Measurements from ENCODE around the gene CD151. TPM values are rescaled to one million over a fixed set of nuclear protein-coding genes. Genes with fewer than 3 reads are reported as not detected.

Gene CD151
- polyA plus RNA-seq, 1 experiment: 559 TPM

DNA sequence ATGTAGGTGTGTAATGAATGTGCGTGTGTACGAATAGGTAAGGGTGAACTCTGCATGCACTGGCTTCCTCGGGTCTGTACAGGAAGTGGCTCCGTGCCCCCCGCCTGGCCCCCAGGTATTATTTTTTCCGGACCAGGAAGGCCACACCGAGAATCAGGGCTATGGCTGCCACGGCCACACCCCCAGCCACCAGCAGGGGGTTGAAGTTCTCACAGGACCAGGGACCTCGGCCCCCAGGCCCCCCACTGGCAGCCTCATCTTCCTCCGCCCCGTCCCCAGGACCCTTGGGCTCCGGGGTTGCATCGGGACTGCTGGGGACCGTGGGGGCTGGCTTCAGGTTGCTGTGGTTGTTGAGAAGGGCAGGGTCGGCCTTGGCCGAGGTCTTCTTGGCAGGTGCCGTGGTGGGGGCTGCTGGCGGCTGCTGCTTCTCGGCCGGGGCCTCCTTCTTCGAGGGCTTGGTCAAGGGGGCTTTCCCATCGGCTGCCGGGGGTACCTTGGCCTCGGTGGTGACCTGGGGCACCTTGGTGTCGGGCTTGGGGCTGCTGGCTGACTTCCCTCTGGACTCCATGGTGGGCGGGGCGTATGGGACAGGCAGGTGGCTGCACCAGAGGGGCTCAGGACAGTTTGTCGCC lies 44.6 kb upstream of the CD151 start:
- TF ChIP-seq, protein P1, sequence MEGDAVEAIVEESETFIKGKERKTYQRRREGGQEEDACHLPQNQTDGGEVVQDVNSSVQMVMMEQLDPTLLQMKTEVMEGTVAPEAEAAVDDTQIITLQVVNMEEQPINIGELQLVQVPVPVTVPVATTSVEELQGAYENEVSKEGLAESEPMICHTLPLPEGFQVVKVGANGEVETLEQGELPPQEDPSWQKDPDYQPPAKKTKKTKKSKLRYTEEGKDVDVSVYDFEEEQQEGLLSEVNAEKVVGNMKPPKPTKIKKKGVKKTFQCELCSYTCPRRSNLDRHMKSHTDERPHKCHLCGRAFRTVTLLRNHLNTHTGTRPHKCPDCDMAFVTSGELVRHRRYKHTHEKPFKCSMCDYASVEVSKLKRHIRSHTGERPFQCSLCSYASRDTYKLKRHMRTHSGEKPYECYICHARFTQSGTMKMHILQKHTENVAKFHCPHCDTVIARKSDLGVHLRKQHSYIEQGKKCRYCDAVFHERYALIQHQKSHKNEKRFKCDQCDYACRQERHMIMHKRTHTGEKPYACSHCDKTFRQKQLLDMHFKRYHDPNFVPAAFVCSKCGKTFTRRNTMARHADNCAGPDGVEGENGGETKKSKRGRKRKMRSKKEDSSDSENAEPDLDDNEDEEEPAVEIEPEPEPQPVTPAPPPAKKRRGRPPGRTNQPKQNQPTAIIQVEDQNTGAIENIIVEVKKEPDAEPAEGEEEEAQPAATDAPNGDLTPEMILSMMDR (IDR thresholded peaks at IDR 0.05; ENCODE audit: low read depth, low read length): no peak
- no peak overlapping the region for H3K4me3 ChIP-seq (ENCODE audit: low read depth, low read length)
- ChIA-PET POLR2A (no interaction called here), CTCF (no interaction called here)
- no peaks in the 10 kb centered on the region; the same call in 1 of the 2 replicates for H3K9me3 ChIP-seq (ENCODE audit: control insufficient read depth, insufficient read depth, low read length)
- H3K27me3 ChIP-seq (ENCODE audit: control insufficient read depth, insufficient read depth, low read length): no peaks in the 10 kb centered on the region
- no peak overlapping the region for H3K27ac ChIP-seq (ENCODE audit: low read depth, low read length)
- DNase-seq (ENCODE audit: low read depth, low spot score): no peak

DNA sequence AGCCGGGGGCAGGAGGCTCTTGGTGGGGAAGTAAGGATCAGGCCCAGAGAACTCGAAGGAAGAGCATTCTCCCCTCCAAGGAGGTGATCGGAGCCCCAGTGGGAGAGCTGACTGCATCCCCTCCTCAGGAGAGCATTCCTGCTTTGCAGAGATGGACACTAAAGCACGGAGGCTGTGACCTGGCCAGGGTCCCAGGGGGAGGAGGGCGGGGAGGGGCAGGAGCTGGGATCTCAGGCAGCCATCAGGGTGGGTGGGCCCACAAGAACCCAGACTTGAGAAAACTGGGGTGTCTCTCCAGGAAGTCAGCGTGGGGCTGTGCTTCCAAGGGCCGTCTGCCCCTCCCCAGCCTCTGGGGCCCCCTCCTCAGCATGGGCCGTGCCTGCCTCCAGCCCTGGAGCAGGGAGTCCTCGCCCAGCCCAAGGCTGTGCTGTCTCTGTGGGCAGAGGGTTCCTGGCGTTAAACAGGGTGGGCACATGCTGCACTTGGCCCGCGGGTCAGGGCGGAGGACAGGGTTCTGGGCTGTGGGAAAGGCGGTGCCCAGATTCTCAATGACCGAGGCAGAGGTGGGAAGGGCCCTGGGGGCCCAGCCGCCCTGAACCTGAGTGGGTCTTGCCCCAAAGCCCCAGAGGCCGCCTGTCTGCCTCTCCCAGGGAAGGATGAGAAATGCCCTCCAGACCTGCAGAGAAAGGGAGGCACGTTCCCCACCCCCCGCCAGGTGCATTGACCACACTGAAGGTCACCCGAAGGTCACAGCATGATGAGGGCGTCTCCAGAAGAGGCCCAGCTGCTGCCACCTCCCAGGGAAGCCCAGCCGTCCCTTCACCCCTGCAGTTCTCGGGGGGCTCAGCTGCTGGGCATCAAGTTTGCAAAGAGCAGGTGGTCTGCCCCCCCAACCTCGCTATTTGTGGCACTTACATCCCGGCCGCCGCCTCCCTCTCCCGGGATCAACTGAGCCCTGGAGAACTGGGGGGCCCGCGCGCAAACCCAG lies 43.5 kb upstream of the CD151 start:
- TF ChIP-seq, protein P1 (IDR thresholded peaks at IDR 0.05; ENCODE audit: low read depth, low read length): no peak
- POLR2A ChIA-PET: interaction anchor here (0.9 to 2.0 kb wide), 3 partner anchors 13 to 41 kb away, joined by 3 to 9 read pairs (median 3); partner anchors contain the start of genes GATD1 and RPLP2
- H3K27me3 ChIP-seq (ENCODE audit: control insufficient read depth, insufficient read depth, low read length): no peaks in the 10 kb centered on the region
- H3K4me3 ChIP-seq (ENCODE audit: low read depth, low read length): peak overlapping the region; percentile 57
- H3K9me3 ChIP-seq (ENCODE audit: control insufficient read depth, insufficient read depth, low read length): no peaks in the 10 kb centered on the region; the same call in 1 of the 2 replicates
- DNase-seq (ENCODE audit: low read depth, low spot score): no peak
- CTCF ChIA-PET: no interaction called here
- no peak overlapping the region for H3K27ac ChIP-seq (ENCODE audit: low read depth, low read length)

DNA sequence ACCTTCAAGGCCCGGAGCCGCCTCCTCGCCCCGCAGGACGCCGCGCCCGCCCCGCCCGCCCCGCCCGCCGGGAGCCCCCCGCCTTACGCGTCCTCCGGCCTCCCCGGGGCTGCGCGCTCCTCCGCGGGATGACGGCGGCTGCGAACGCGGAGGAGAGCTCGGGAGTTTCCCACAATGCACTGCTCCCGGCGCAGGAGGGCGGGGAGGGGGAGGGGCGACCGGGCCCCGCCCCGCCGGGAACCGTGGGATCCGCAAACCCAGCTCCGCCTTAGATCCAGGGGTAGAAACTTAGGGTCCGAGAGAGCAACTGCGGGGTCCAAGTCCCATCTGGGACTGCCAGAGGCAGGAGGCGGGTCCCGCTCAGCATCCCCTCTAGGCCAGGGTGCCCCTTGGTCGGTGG lies 42.8 kb upstream of the CD151 start, which contains the start of gene CEND1:
Gene CEND1 (minus strand): TSS at position 148 of the 400 bp plus-strand sequence. CDS start 1,514 bp downstream, outside the sequence.
- no peak for DNase-seq (ENCODE audit: low read depth, low spot score)
- H3K27ac ChIP-seq (ENCODE audit: low read depth, low read length): no peak within 1 kb of the TSS
- POLR2A ChIA-PET: interaction anchor here (0.9 to 2.0 kb wide), 3 partner anchors 14 to 40 kb away, joined by 3 to 9 read pairs (median 3); partner anchors contain the start of genes GATD1 and RPLP2
- H3K4me3 ChIP-seq (ENCODE audit: low read depth, low read length): peak within 1 kb of the TSS; percentile 57
- no peaks in the 10 kb centered on the region; the same call in 1 of the 2 replicates for H3K9me3 ChIP-seq (ENCODE audit: control insufficient read depth, insufficient read depth, low read length)
- H3K27me3 ChIP-seq (ENCODE audit: control insufficient read depth, insufficient read depth, low read length): no peaks in the 10 kb centered on the region
- TF ChIP-seq, protein P1 (IDR thresholded peaks at IDR 0.05; ENCODE audit: low read depth, low read length): no peak
- CTCF ChIA-PET: no interaction called here

DNA sequence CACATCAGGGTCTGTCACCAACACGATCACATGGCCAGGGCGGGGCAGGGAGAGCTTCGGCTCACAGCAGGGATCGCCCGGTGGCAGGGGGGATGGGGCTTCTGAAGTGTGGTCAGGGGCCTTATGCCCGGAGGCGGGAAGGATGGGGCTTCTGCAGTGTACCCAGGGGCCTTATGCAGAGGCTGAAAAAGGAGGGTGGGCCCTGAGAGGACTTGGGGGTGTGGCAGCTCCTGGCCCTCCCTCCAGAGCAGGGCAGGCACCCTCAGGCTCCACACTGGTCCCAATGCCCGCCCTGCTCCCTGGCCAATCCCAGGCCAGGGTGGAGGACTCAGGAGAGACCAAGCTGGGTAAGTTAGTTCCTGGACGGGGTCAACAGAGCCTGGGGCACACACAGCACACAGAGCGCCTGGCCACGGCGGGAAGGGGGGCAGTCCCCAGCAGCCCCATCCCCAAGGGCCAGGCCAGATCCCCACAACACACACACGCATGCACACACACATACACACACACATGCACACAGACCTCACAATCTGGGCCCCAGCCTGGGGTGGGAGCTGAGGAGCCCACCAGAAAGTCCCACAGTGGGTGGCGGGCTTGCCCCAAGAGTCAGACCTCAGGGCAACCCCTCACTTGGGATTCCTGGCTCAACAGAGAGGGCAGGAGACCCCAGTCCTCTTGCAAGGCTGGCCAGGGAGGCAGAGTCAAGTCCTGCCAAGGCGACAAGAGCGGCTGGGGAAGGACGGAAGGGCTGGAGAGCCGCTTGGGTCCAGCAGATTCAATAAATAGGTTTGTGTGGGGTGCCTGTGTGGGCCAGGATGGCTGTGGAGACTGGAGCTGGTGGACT lies 41.8 kb upstream of the CD151 start:
- H3K9me3 ChIP-seq (ENCODE audit: control insufficient read depth, insufficient read depth, low read length): no peaks in the 10 kb centered on the region; the same call in 1 of the 2 replicates
- H3K27ac ChIP-seq (ENCODE audit: low read depth, low read length): no peak overlapping the region
- TF ChIP-seq, protein P1 (IDR thresholded peaks at IDR 0.05; ENCODE audit: low read depth, low read length): no peak
- ChIA-PET POLR2A (interaction anchor here (2.0 kb wide), 1 partner anchor 15 kb away, joined by 9 read pairs; the partner anchor contains the start of gene GATD1), CTCF (no interaction called here)
- DNase-seq (ENCODE audit: low read depth, low spot score): no peak
- no peak overlapping the region for H3K4me3 ChIP-seq (ENCODE audit: low read depth, low read length)
- H3K27me3 ChIP-seq (ENCODE audit: control insufficient read depth, insufficient read depth, low read length): no peaks in the 10 kb centered on the region

Data from AG04450 (cell line).